ENCODE results near the gene SEBOX.

SEBOX gene

DNA sequence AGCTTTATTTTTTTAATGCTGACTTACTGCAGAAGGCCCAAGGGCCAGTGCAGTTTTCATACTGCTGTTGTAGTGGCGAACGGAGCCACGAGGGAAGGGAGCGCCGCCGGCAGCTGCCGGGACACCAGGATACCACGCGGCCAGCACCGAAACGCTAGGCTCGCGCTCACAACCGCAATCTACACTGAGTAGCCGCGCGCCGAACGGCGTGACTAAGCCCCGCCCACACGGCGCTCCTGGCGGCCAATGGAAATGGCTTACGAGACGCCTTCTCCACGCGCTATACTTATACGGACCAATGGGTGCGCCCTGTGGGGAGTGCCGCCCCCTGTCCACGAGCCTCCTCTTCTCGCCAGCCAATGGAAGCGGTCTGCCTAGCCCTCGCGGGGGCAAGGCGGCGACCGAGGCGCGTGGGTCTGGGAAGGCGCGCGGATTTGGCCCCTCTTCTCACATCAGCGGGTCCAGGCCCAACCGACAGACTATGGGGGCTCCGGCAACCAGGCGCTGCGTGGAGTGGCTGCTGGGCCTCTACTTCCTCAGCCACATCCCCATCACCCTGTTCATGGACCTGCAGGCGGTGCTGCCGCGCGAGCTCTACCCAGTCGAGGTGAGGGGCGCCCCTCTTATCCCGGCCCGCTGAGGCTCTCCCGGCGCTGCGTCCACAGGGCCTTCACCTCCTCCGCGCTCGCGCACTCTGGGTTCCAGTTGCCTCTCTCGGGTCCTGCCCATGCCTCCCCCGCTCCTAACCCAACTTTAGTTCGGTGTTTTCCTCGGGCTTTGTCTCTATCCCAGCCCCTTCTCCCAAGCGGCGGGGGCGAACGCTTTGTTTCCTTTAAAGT is 46.0 kb downstream of the SEBOX start, which contains the start of gene TMEM97:
TSS of gene TMEM97 (plus strand) at position 442 of the 839 bp plus-strand sequence. CDS start at position 482, 40 bp downstream.
- ATAC-seq (peak; percentile 99), DNase-seq (peak; percentile 97)

DNA sequence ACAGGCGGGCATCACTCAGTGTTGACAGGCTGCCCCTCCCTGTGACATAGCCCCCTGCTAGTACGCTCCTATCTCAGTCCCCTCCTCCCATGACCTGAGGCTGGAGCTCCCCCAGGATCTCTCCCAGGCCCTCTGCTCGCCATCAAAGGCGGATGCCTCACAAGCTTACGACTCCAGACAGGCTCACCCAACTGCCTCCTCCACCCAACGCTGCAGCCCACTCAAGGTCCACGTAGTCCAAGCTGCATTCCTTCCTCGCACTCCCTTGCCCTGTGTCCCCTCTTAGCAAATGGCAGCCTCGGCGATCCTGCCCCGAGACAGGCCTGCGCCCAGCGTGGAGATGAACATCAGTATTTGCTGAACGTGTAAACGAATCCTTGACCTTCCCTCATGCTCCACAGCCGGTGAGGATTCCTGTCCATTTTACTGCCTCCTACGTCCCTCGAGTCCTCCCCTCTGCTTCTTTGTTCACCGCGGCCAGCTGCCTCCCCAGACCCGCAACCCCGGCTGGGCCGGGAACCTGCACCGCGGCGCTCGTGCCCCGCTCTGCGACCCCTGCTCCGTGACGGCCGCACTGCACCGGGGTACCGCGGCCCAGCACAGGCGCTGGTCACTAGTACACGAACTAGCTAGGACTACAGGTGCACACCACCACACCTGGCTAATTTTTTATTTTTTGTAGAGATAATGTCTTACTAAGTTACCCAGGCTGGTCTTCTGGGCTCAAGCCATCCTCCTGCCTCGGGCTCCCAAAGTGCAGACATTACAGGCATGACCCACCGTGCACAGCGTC is 46.8 kb downstream of the SEBOX start:
- peak; percentile 3 for ATAC-seq
- peak; percentile 36 for DNase-seq

DNA sequence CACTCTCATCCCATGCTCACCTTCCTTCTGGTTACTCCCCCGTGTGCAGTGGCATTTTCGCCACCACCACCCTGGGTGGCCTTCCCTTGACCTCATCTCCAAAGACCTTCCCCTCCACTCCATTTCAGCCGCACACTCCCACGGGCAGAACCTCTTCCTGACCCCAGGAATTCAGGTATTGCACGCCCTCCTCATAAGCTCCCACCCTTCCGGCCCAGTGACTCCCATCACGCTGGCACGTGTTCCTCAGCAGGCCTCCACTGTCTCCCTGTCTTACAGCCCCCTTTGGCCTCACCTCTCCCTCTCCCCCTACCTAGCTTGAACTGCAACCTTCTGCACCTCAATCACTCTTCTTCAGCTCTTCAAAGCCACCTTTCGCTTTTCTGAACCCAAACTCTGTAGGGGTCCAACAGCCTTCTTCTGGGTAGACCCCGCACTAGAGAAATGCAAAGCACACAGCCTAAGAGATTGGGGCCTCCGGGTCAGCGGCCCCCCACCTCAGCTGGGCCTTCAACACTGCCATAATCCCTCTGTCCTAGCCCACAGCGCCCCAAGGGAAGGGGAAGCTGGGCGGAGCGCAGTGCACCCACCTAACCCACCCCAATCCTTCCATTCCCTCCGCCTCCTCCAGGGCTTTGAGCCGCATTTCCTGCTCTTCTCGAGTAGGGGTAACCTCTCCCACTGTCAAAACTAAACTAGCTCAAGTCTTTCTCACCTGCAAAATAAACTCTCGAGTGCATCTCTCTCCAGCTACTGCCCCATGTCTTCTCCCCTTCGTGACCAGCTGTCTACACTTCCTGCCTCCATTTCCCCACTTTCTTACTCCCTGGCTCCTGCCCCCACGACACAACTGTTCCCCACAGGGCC is 47.7 kb downstream of the SEBOX start:
- no peak for DNase-seq
- ATAC-seq = no peak

DNA sequence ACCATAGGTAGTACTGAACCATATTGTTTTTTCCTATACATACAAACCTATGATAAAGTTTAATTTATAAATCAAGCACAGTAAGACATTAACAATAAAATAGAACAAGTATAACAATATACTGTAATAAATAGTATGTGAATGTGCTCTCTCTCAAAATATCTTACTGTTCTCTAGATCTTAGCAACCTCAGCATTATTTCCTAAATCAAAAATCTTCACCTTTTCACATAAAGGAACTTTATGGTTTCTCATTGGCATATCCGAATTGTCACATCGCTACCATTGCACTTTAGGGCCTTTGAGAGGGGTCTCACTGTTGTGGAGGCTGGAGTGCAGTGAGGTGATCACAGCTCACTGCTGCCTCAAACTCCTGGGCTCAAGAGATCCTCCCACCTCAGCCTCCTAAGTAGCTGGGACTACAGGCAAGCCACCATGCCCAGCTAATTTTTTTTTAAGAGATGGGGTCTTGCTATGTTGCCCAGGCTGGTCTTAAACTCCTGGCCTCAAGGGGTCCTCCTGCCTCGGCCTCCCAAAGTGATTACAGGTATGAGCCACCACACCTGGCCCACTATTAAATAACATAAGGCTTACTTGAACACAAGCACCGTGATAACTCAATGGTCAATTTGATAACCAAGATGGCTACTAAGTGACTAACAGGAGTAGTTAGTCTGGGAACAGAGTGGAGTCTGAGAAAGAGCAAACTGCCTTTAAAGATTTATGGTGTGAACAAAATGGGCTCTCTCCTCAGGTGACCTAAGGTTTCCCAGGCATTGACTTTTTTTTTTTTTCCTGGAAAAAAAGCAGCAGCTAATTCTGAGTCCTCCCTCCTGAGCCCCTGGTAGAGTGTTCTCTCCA is 48.9 kb downstream of the SEBOX start:
- ATAC-seq = no peak
- DNase-seq = no peak

DNA sequence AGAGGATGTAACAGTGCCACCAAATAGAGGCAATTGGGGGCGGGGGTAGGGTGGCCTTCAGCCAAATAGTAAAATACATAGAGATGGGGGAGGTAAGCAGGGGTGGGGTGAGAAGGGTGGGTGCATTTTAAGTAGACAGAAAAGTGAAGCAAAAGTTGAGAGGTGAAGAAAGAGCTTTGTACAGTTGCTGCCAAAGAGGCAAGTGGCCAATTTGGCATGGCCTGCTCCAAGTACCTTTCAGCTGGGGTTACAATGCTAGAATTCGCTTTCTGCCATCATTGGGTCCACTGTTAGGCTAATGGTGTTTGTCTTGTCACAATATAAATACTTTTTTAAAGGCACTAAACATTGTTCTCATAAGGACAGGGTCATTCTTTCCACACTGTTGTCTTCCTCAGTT is 51.2 kb downstream of the SEBOX start:
- ATAC-seq = no peak
- no peak for DNase-seq
